HEK293 (cell line): ENCODE measurements around the gene HOGA1.
A peak's percentile ranks its signal among the peaks of the same experiment; 100 is the strongest.

ENCODE experiments used
- BCL11A ChIP-seq: fragments of 450-650 bp; formaldehyde crosslinking; IDR thresholded peaks from 2 replicates; pipeline ENCODE4 v1.5.1; 2016; ENCODE audit warnings: low read depth, missing biosample characterization, missing genetic modification characterization
- BCL11B ChIP-seq: fragments of 450-650 bp; formaldehyde crosslinking; IDR thresholded peaks from 2 replicates; pipeline ENCODE4 v1.5.1; 2016; ENCODE audit warnings: low read depth, missing biosample characterization, missing genetic modification characterization
- GLI2 ChIP-seq: fragments of 450-650 bp; formaldehyde crosslinking; IDR thresholded peaks from 2 replicates; pipeline ENCODE4; 2017; ENCODE audit warnings: missing biosample characterization, missing genetic modification characterization, low read depth, borderline replicate concordance
- HIC1 ChIP-seq: fragments of 450-650 bp; formaldehyde crosslinking; IDR thresholded peaks from 2 replicates; pipeline ENCODE4 v1.5.1; 2016; ENCODE audit warnings: missing biosample characterization, missing genetic modification characterization
- KLF10 ChIP-seq: fragments of 450-650 bp; IDR thresholded peaks from 2 replicates; pipeline ENCODE4 v1.5.1; 2018; ENCODE audit warnings: missing biosample characterization, mild to moderate bottlenecking, missing genetic modification characterization
- KLF17 ChIP-seq: fragments of 450-650 bp; formaldehyde crosslinking; IDR thresholded peaks from 2 replicates; pipeline ENCODE4 v1.5.1; 2016; ENCODE audit warnings: missing biosample characterization, missing genetic modification characterization
- KLF8 ChIP-seq: fragments of 450-650 bp; formaldehyde crosslinking; IDR thresholded peaks from 2 replicates; pipeline ENCODE4 v1.5.1; 2016; ENCODE audit warnings: missing biosample characterization, missing genetic modification characterization
- PBX3 ChIP-seq: sonication (generic); formaldehyde crosslinking; IDR thresholded peaks from 2 replicates; pipeline ENCODE4 v1.8.1; 2022; ENCODE audit warnings: mild to moderate bottlenecking, moderate library complexity, missing genetic modification reagents
- PRDM1 ChIP-seq: fragments of 450-650 bp; formaldehyde crosslinking; IDR thresholded peaks from 2 replicates; pipeline ENCODE4; 2016; ENCODE audit warnings: missing biosample characterization, missing genetic modification characterization
- SALL2 ChIP-seq: fragments of 450-650 bp; formaldehyde crosslinking; IDR thresholded peaks from 2 replicates; pipeline ENCODE4 v1.5.0; 2017; ENCODE audit warnings: missing biosample characterization, mild to moderate bottlenecking, missing genetic modification characterization, borderline replicate concordance
- SP2 ChIP-seq: fragments of 450-650 bp; formaldehyde crosslinking; IDR thresholded peaks from 2 replicates; pipeline ENCODE4 v1.5.1; 2016; ENCODE audit warnings: missing biosample characterization, missing genetic modification characterization
- SP7 ChIP-seq: fragments of 450-650 bp; formaldehyde crosslinking; IDR thresholded peaks from 2 replicates; pipeline ENCODE4 v1.5.1; 2016; ENCODE audit warnings: missing biosample characterization, missing genetic modification characterization
- ZBTB44 ChIP-seq: fragments of 450-650 bp; IDR thresholded peaks from 2 replicates; pipeline ENCODE4 v1.5.1; 2018; ENCODE audit warnings: missing biosample characterization, mild to moderate bottlenecking, missing genetic modification characterization
- ZBTB49 ChIP-seq: fragments of 450-650 bp; formaldehyde crosslinking; IDR thresholded peaks from 2 replicates; pipeline ENCODE4 v1.5.1; 2016; ENCODE audit warnings: missing biosample characterization, missing genetic modification characterization, low read depth
- ZBTB7A ChIP-seq: fragments of 450-650 bp; formaldehyde crosslinking; IDR thresholded peaks from 2 replicates; pipeline ENCODE4 v1.5.1; 2016; ENCODE audit warnings: low read depth, missing biosample characterization, missing genetic modification characterization
- ZFP3 ChIP-seq: fragments of 450-650 bp; formaldehyde crosslinking; IDR thresholded peaks from 2 replicates; pipeline ENCODE4 v1.5.1; 2016; ENCODE audit warnings: low read depth, missing biosample characterization, missing genetic modification characterization
- ZFP69B ChIP-seq: fragments of 450-650 bp; formaldehyde crosslinking; IDR thresholded peaks from 2 replicates; pipeline ENCODE4 v1.5.1; 2016; ENCODE audit warnings: missing biosample characterization, missing genetic modification characterization
- ZNF140 ChIP-seq: fragments of 450-650 bp; formaldehyde crosslinking; IDR thresholded peaks from 2 replicates; pipeline ENCODE4 v1.5.1; 2016; ENCODE audit warnings: missing biosample characterization, missing genetic modification characterization
- ZNF155 ChIP-seq: fragments of 450-650 bp; formaldehyde crosslinking; IDR thresholded peaks from 2 replicates; pipeline ENCODE4 v1.5.1; 2016; ENCODE audit warnings: missing biosample characterization, missing genetic modification characterization
- ZNF2 ChIP-seq: fragments of 450-650 bp; formaldehyde crosslinking; IDR thresholded peaks from 2 replicates; pipeline ENCODE4 v1.5.1; 2016; ENCODE audit warnings: missing biosample characterization, missing genetic modification characterization
- ZNF513 ChIP-seq: fragments of 450-650 bp; IDR thresholded peaks from 2 replicates; pipeline ENCODE4 v1.5.1; 2018; ENCODE audit warnings: missing biosample characterization, missing genetic modification characterization
- ZNF514 ChIP-seq: fragments of 450-650 bp; formaldehyde crosslinking; IDR thresholded peaks from 2 replicates; pipeline ENCODE4 v1.5.1; 2016; ENCODE audit warnings: missing biosample characterization, missing genetic modification characterization
- ZNF571 ChIP-seq: fragments of 450-650 bp; formaldehyde crosslinking; IDR thresholded peaks from 2 replicates; pipeline ENCODE4 v1.5.0; 2017; ENCODE audit warnings: missing biosample characterization, missing genetic modification characterization
- ZNF639 ChIP-seq: fragments of 450-650 bp; formaldehyde crosslinking; IDR thresholded peaks from 2 replicates; pipeline ENCODE4 v1.5.1; 2016; ENCODE audit warnings: missing biosample characterization, missing genetic modification characterization
- ZNF664 ChIP-seq: fragments of 450-650 bp; formaldehyde crosslinking; IDR thresholded peaks from 2 replicates; pipeline ENCODE4 v1.5.1; 2016; ENCODE audit warnings: missing biosample characterization, missing genetic modification characterization
- ZNF792 ChIP-seq: fragments of 450-650 bp; formaldehyde crosslinking; IDR thresholded peaks from 2 replicates; pipeline ENCODE4 v1.5.1; 2016; ENCODE audit warnings: missing biosample characterization, missing genetic modification characterization
- ZNF837 ChIP-seq: fragments of 450-650 bp; formaldehyde crosslinking; IDR thresholded peaks from 2 replicates; pipeline ENCODE4 v1.5.1; 2016; ENCODE audit warnings: missing biosample characterization, missing genetic modification characterization
- TF ChIP-seq, protein P1 (sequence below): fragments of 450-650 bp; formaldehyde crosslinking; IDR thresholded peaks from 2 replicates; pipeline ENCODE4 v1.5.1; 2016; ENCODE audit warnings: missing biosample characterization, missing genetic modification characterization

HOGA1 gene

GRCh38 chr10:97543025-97543546, 41.1 kb upstream of the HOGA1 start (continued):
- peak; percentile 54; the same call in 1 of the 2 replicates for TF ChIP-seq ZNF639 (tag by site-specific recombination)
- TF ChIP-seq, protein P1, sequence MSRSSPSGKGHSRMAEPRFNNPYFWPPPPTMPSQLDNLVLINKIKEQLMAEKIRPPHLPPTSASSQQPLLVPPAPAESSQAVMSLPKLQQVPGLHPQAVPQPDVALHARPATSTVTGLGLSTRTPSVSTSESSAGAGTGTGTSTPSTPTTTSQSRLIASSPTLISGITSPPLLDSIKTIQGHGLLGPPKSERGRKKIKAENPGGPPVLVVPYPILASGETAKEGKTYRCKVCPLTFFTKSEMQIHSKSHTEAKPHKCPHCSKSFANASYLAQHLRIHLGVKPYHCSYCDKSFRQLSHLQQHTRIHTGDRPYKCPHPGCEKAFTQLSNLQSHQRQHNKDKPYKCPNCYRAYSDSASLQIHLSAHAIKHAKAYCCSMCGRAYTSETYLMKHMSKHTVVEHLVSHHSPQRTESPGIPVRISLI = no peak
- TF ChIP-seq KLF17 (tag by site-specific recombination) = 0 out of 2 replicates have a peak, but pooled peaks have one; percentile 47
- TF ChIP-seq ZBTB44 (tag by site-specific recombination) = no peak
- TF ChIP-seq SALL2 (tag by site-specific recombination) = no peak
- TF ChIP-seq BCL11B = no peak
- TF ChIP-seq ZBTB7A (tag by site-specific recombination) = no peak
- TF ChIP-seq ZNF140 = no peak
- no peak for TF ChIP-seq ZNF155 (tag by site-specific recombination)
- TF ChIP-seq ZFP69B (tag by site-specific recombination) = no peak
- no peak for TF ChIP-seq ZNF837
- TF ChIP-seq GLI2 (tag by site-specific recombination) = no peak
- no peak for TF ChIP-seq PBX3
- TF ChIP-seq ZNF792 (tag by site-specific recombination) = no peak
- TF ChIP-seq PRDM1 = no peak
- TF ChIP-seq ZBTB49 = no peak
- TF ChIP-seq SP7 (tag by site-specific recombination) = peak; percentile 71
- TF ChIP-seq ZFP3 (tag by site-specific recombination) = no peak
- TF ChIP-seq HIC1 (tag by site-specific recombination) = peak; percentile 56; the same call in 1 of the 2 replicates
- TF ChIP-seq ZNF2 = 0 out of 2 replicates have a peak, but pooled peaks have one; percentile 38
- no peak for TF ChIP-seq ZNF571
- TF ChIP-seq BCL11A (tag by site-specific recombination) = no peak
- no peak for TF ChIP-seq KLF8
- no peak for TF ChIP-seq ZNF514 (tag by site-specific recombination)
- no peak for TF ChIP-seq KLF10 (tag by site-specific recombination)
- TF ChIP-seq SP2 (tag by site-specific recombination) = no peak
- TF ChIP-seq ZNF664 (tag by site-specific recombination) = no peak
- peak; percentile 93 for TF ChIP-seq ZNF513 (tag by site-specific recombination)
